ENCODE measurements around the gene TAF11.
"Not testable (repeated sequence)": the region's sequence is repeated elsewhere in the genome, so short reads cannot be mapped to it uniquely, and the experiment has no call there.

The TAF11 gene

GRCh38 chr6:34860776-34861175, 27.1 kb downstream of the TAF11 start:
- no peak for DNase-seq

GRCh38 chr6:34859951-34860350, 27.9 kb downstream of the TAF11 start:
- no peak for DNase-seq

GRCh38 chr6:34858681-34859080, 29.2 kb downstream of the TAF11 start:
- no peak for DNase-seq

- no peak for DNase-seq
Observed at GRCh38 chr6:34855463-34855862, 32.4 kb downstream of the TAF11 start.

GRCh38 chr6:34852406-34853085, 35.3 kb downstream of the TAF11 start:
- DNase-seq = no peak

GRCh38 chr6:34851361-34851760, 36.5 kb downstream of the TAF11 start:
- DNase-seq = no peak

GRCh38 chr6:34849066-34849465, 38.8 kb downstream of the TAF11 start:
- not testable (repeated sequence) for DNase-seq

GRCh38 chr6:34839666-34840352, 48.0 kb downstream of the TAF11 start:
- no peak for DNase-seq

- DNase-seq = no peak
Observed at GRCh38 chr6:34837528-34837927, 50.3 kb downstream of the TAF11 start.

GRCh38 chr6:34836451-34836850, 51.4 kb downstream of the TAF11 start:
- DNase-seq = no peak

GRCh38 chr6:34836008-34836407, 51.8 kb downstream of the TAF11 start:
- no peak for DNase-seq

GRCh38 chr6:34834789-34835518, 52.9 kb downstream of the TAF11 start:
- no peak for DNase-seq

GRCh38 chr6:34832942-34833341, 54.9 kb downstream of the TAF11 start:
- DNase-seq = no peak

- DNase-seq = no peak
Observed at GRCh38 chr6:34829137-34829536, 58.7 kb downstream of the TAF11 start.

Measured in activated naive CD4-positive, alpha-beta T cell (primary cell).